ENCODE data around the gene BTBD9. TPM values are rescaled to one million over a fixed set of nuclear protein-coding genes. Genes with fewer than 3 reads are reported as not detected.

BTBD9 gene
- total RNA-seq, 1 experiment from 2014 or later, result 8.9 TPM

- TF ChIP-seq CTCF (conservative IDR thresholded peaks at IDR 0.05), result no peak
- Histone ChIP-seq H3K56ac (ENCODE audit: insufficient read length, low read depth, low read length) (no peak overlapping the region), H2BK120ac (ENCODE audit: low read depth, low read length, poor library complexity, severe bottlenecking) (no peak overlapping the region), H2AFZ (ENCODE audit: low read length) (no peak overlapping the region), H3K4me2 (ENCODE audit: insufficient read depth, insufficient read length, low read length) (no peak overlapping the region), H3K4ac (ENCODE audit: low read depth, low read length) (no peak overlapping the region), H4K20me1 (ENCODE audit: control insufficient read depth, insufficient read depth, insufficient read length) (no peaks in the 10 kb centered on the region), H2BK15ac (ENCODE audit: low read depth, low read length) (no peak overlapping the region), H2BK20ac (ENCODE audit: low read depth, low read length, poor library complexity, severe bottlenecking) (no peak overlapping the region), H3K27me3 (ENCODE audit: insufficient read depth, low read length) (no peaks in the 10 kb centered on the region), H4K8ac (replicated peaks; ENCODE audit: insufficient read length, low read depth, low read length) (no peak overlapping the region), H3K9ac (ENCODE audit: extremely low read depth, insufficient read length, low read length) (no peak overlapping the region), H3K9me3 (ENCODE audit: control insufficient read depth, low read depth, low read length) (no peaks in the 10 kb centered on the region), H3K4me1 (ENCODE audit: insufficient read depth, low read length) (no peaks in the 10 kb centered on the region), H4K5ac (ENCODE audit: insufficient read length, low read depth, low read length) (no peak overlapping the region), H3T11ph (ENCODE audit: low read length) (no peak overlapping the region), H2BK5ac (ENCODE audit: insufficient read length, low read length) (no peak overlapping the region), H4K91ac (ENCODE audit: insufficient read length, low read depth, low read length) (no peak overlapping the region), H3K23ac (ENCODE audit: insufficient read length, low read depth, low read length) (no peak overlapping the region), H3K18ac (ENCODE audit: insufficient read length, low read depth, low read length) (no peak overlapping the region), H3K23me2 (ENCODE audit: insufficient read length, low read depth, low read length, poor library complexity, severe bottlenecking) (no peaks in the 10 kb centered on the region), H3K79me2 (ENCODE audit: insufficient read depth, low read length) (no peaks in the 10 kb centered on the region; the same call in 1 of the 2 replicates), H3K79me1 (ENCODE audit: insufficient read depth, low read depth, low read length, poor library complexity, severe bottlenecking) (peaks cover 2% of the 10 kb centered on the region), H3K27ac (ENCODE audit: insufficient read length, low read depth, low read length) (no peak overlapping the region), H2AK5ac (ENCODE audit: insufficient read length, low read length) (no peak overlapping the region), H3K14ac (ENCODE audit: insufficient read depth, low read length) (no peak overlapping the region), H2BK12ac (ENCODE audit: insufficient read length, low read depth, low read length) (no peak overlapping the region)
- Mint-ChIP-seq H3K36me3 (ENCODE audit: insufficient read depth in 1 of 3, low read depth in 3 of 3) (no peaks in the 10 kb centered on the region), H3K9me3 (no peaks in the 10 kb centered on the region), H3K27ac (no peak overlapping the region), H3K27me3 (ENCODE audit: low read depth) (no peaks in the 10 kb centered on the region), H3K4me1 (no peaks in the 10 kb centered on the region), H3K4me3 (no peak overlapping the region)
- WGBS (ENCODE audit: extremely low coverage, insufficient read length, low lambda C conversion rate), result no CpG with 5 or more reads among the region's 1 CpG
- no peak for DNase-seq
Measured at GRCh38 chr6:38632490-38632889, 7.2 kb downstream of the BTBD9 start.

All from H9 (cell line).